Endothelial cell of umbilical vein (primary cell): ENCODE results near the gene GPR61. TPM values are rescaled to one million over a fixed set of nuclear protein-coding genes. Genes with fewer than 3 reads are reported as not detected.

Experiments used
- BruUV-seq: library from RNA; stranded (reverse); fragments of 400-500 nt; replicated peaks from 2 replicates; lab custom pipeline; 2021; lab: Mats Ljungman, UMichigan
- CTCF ChIA-PET: fragments of 300-600, 350-600 bp; sonication (Branson Sonifier 250); formaldehyde crosslinking; loops from one replicate; lab custom pipeline; 2021; ENCODE audit warnings: antibody characterized with exemption, inconsistent platforms; lab: Charles Lee
- POLR2A ChIA-PET: fragments of 300-600, 350-600 bp; sonication (Branson Sonifier 250); formaldehyde crosslinking; loops from one replicate; lab custom pipeline; 2021; ENCODE audit warnings: antibody characterized with exemption, inconsistent platforms; lab: Charles Lee
- DNase-seq: peaks from one replicate; pipeline ENCODE4 v3.0.0-alpha.2; 2011; ENCODE audit warnings: low read depth, low spot score
- FAIRE-seq: peaks from 2 replicates; lab custom pipeline; 2011; peaks lifted over from hg19 to GRCh38; lab: Jason Lieb, UNC
- H2AFZ ChIP-seq: 2 replicates; pipeline ENCODE4 v1.6.0; 2012; ENCODE audit warnings: low read depth, low read length, control low read depth, inconsistent platforms
- H3K27ac ChIP-seq: 2 replicates; pipeline ENCODE4 v1.5.1; 2011; ENCODE audit warnings: low read depth, mild to moderate bottlenecking, control low read depth, low read length, moderate library complexity; ENCODE audit not compliant: insufficient read depth
- H3K27me3 ChIP-seq, 2 experiments: 2 replicates each; pipeline versions ENCODE4 v1.6.0 to v1.6.1; 2011; ENCODE audit warnings: low read length in 2 of 2, mixed read lengths in 1 of 2; ENCODE audit not compliant: control insufficient read depth in 2 of 2, insufficient read depth in 2 of 2
- H3K36me3 ChIP-seq, 2 experiments: 2 replicates in 1 of 2; 3 replicates in 1 of 2; pipeline ENCODE4 v1.5.1; 2011; ENCODE audit warnings: low read length in 2 of 2, mild to moderate bottlenecking in 1 of 2, moderate library complexity in 1 of 2; ENCODE audit not compliant: control insufficient read depth in 2 of 2, insufficient read depth in 2 of 2; ENCODE audit errors: extremely low read depth in 1 of 2
- H3K4me1 ChIP-seq: 3 replicates; pipeline ENCODE4 v1.5.1; 2011; ENCODE audit warnings: mild to moderate bottlenecking, low read length; ENCODE audit not compliant: control insufficient read depth, insufficient read depth; ENCODE audit errors: extremely low read depth
- H3K4me2 ChIP-seq: 2 replicates; pipeline ENCODE4 v1.6.1; 2011; ENCODE audit warnings: low read length, control low read depth, mixed read lengths; ENCODE audit not compliant: insufficient read depth
- H3K4me3 ChIP-seq, 3 experiments: fragments of 200-600 bp in 1 of 3; sonication (generic), shearing (Covaris generic) in 1 of 3; replicated peaks in 1 of 3; 2 replicates each; pipeline ENCODE4 v1.5.1; 2011 to 2016; ENCODE audit warnings: control low read depth in 3 of 3, low read length in 3 of 3, mild to moderate bottlenecking in 2 of 3, inconsistent platforms in 1 of 3, low read depth in 1 of 3, moderate library complexity in 1 of 3; ENCODE audit not compliant: insufficient read depth in 1 of 3
- H3K79me2 ChIP-seq: 2 replicates; pipeline ENCODE4 v1.6.0; 2012; ENCODE audit warnings: low read length, inconsistent platforms; ENCODE audit not compliant: control insufficient read depth, insufficient read depth
- H3K9ac ChIP-seq: replicated peaks from 2 replicates; pipeline ENCODE3; 2011; ENCODE audit warnings: low read length, control low read depth; ENCODE audit not compliant: insufficient read depth; ENCODE audit errors: extremely low read depth
- H3K9me1 ChIP-seq: replicated peaks from 3 replicates; pipeline ENCODE4 v1.6.0; 2011; ENCODE audit warnings: mild to moderate bottlenecking, low read length; ENCODE audit not compliant: control insufficient read depth, insufficient read depth; ENCODE audit errors: extremely low read depth
- H3K9me3 ChIP-seq: replicated peaks from 2 replicates; pipeline ENCODE4 v1.5.1; 2012; ENCODE audit warnings: low read length, inconsistent platforms; ENCODE audit not compliant: control insufficient read depth, insufficient read depth
- H4K20me1 ChIP-seq: replicated peaks from 2 replicates; pipeline ENCODE3; 2011; ENCODE audit warnings: mild to moderate bottlenecking, low read length; ENCODE audit not compliant: control insufficient read depth, insufficient read depth; ENCODE audit errors: extremely low read depth
- EZH2 ChIP-seq: IDR thresholded peaks from 2 replicates; pipeline ENCODE4 v1.6.1; 2012; ENCODE audit warnings: borderline replicate concordance, low read depth, mild to moderate bottlenecking, moderate library complexity, low read length, inconsistent platforms; ENCODE audit not compliant: severe bottlenecking
- FOS ChIP-seq: IDR thresholded peaks from 2 replicates; pipeline ENCODE4 v1.6.1; 2011; ENCODE audit warnings: mild to moderate bottlenecking, low read length, moderate library complexity, borderline replicate concordance; ENCODE audit not compliant: insufficient read depth
- GATA2 ChIP-seq: IDR thresholded peaks from 2 replicates; pipeline ENCODE4 v1.7.0; 2011; ENCODE audit warnings: low read depth, mild to moderate bottlenecking, moderate library complexity, mixed read lengths, low read length; ENCODE audit not compliant: insufficient read length, insufficient read depth
- JUN ChIP-seq: IDR thresholded peaks from 2 replicates; pipeline ENCODE4 v1.6.1; 2011; ENCODE audit warnings: borderline replicate concordance, low read depth; ENCODE audit not compliant: insufficient read length, insufficient read depth
- MAX ChIP-seq: IDR thresholded peaks from 2 replicates; pipeline ENCODE4 v1.6.1; 2011; ENCODE audit not compliant: insufficient read depth, insufficient read length
- MYC ChIP-seq: IDR thresholded peaks from one replicate; pipeline ENCODE4 v1.6.1; 2011; ENCODE audit warnings: mild to moderate bottlenecking, low read depth, low read length
- POLR2A ChIP-seq: IDR thresholded peaks from 2 replicates; pipeline ENCODE4 v1.6.1; 2012; ENCODE audit warnings: low read depth, mild to moderate bottlenecking, control low read depth, low read length
- POLR2AphosphoS5 ChIP-seq: IDR thresholded peaks from 2 replicates; pipeline ENCODE4 v1.6.1; 2012; ENCODE audit warnings: low read depth, mild to moderate bottlenecking, control low read depth, low read length, moderate library complexity; ENCODE audit not compliant: insufficient read depth
- dilution Hi-C: fragments of 300-500 bp; cut with MboI; formaldehyde crosslinking; loops from one replicate; pipeline ENCODE4 v1.15.0; 2019; ENCODE audit warnings: low sequenced_read_pairs; ENCODE audit not compliant: extremely low pct_ligation_motif_present
- intact Hi-C: fragments of 100-400 bp; cut with micrococcal nuclease; formaldehyde crosslinking; loops from one replicate; pipeline ENCODE4 v1.10.0; 2022
- polyA plus RNA-seq, 4 experiments: library from polyadenylated mRNA; depleted of rRNA in 3 of 4; stranded (reverse) in 3 of 4; unstranded in 1 of 4; fragments of >200 nt; gene quantifications; 2 replicates each; pipeline versions ENCODE4 v1.2.1 to v1.2.3, GENCODE V29; 2011 to 2012; ENCODE audit warnings: missing spikeins in 1 of 4
- total RNA-seq: library from RNA; stranded (reverse); gene quantifications from 2 replicates; pipeline ENCODE4 v1.2.3, GENCODE V29; 2021
- TF ChIP-seq, protein P1 (sequence below), 2 donors: IDR thresholded peaks; 1 replicate in 1 of 2; 2 replicates in 1 of 2; pipeline ENCODE4 v1.5.1; 2011; ENCODE audit warnings: low read length in 2 of 2, mild to moderate bottlenecking in 2 of 2, moderate library complexity in 2 of 2, control low read depth in 1 of 2, inconsistent platforms in 1 of 2, low read depth in 1 of 2; ENCODE audit not compliant: insufficient read depth in 1 of 2; ENCODE audit errors: extremely low read depth in 1 of 2

GPR61 gene
- total and polyA plus RNA-seq, 2 donors (not counting 3 experiments of a cell fraction or from before 2014, with no cell fraction given): not detected

DNA sequence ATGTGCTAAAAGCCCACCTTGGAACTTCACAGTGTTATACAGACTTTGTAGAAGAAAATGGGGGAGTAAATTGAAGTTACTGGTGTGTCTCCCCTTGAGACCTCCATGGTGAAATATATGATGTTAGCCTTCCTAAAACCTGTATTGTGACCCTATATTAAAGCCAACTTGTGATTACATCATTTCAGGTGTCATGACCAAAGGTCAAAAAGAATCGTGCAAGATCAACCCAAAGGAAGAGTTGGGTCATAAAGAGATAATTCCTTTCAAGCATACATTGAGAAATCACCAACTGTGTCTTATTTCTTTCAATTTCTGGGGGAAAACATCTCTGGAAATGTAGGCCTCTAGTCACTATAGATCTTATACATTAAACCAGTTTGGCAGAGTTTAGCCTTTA lies 45.1 kb downstream of the GPR61 start:
- TSS peak; percentile 2 for BruUV-seq
- H3K36me3 ChIP-seq: peaks cover 5 to 24% of the 10 kb centered on the region in 2 experiments

More for the DNA sequence above, 45.1 kb downstream of the GPR61 start:
- dilution Hi-C loops (no loop called here), intact Hi-C loops (loop anchor here (5.0 kb wide), 1 partner anchor 33 kb away; the partner anchor contains the start of genes AMPD2 and GNAT2)
- TF ChIP-seq POLR2A (no peak), JUN (no peak), MAX (no peak), EZH2 (no peak), POLR2AphosphoS5 (no peak), FOS (no peak), GATA2 (no peak), MYC (no peak)
- TF ChIP-seq, protein P1, sequence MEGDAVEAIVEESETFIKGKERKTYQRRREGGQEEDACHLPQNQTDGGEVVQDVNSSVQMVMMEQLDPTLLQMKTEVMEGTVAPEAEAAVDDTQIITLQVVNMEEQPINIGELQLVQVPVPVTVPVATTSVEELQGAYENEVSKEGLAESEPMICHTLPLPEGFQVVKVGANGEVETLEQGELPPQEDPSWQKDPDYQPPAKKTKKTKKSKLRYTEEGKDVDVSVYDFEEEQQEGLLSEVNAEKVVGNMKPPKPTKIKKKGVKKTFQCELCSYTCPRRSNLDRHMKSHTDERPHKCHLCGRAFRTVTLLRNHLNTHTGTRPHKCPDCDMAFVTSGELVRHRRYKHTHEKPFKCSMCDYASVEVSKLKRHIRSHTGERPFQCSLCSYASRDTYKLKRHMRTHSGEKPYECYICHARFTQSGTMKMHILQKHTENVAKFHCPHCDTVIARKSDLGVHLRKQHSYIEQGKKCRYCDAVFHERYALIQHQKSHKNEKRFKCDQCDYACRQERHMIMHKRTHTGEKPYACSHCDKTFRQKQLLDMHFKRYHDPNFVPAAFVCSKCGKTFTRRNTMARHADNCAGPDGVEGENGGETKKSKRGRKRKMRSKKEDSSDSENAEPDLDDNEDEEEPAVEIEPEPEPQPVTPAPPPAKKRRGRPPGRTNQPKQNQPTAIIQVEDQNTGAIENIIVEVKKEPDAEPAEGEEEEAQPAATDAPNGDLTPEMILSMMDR (IDR thresholded peaks at IDR 0.05; ENCODE audit: extremely low read depth in 1 of 2, insufficient read depth in 1 of 2, low read depth in 1 of 2, low read length in 2 of 2): no peak
- H3K9ac ChIP-seq: no peak overlapping the region
- peaks cover 12% of the 10 kb centered on the region for H3K4me1 ChIP-seq
- ChIA-PET POLR2A (no interaction called here), CTCF (no interaction called here)
- H4K20me1 ChIP-seq: no peaks in the 10 kb centered on the region
- no peak overlapping the region for H3K4me2 ChIP-seq
- no peaks in the 10 kb centered on the region for H3K9me3 ChIP-seq
- peaks cover 15% of the 10 kb centered on the region for H3K79me2 ChIP-seq
- FAIRE-seq (no peak), DNase-seq (no peak)
- H3K27me3 ChIP-seq: no peaks in the 10 kb centered on the region
- no peaks in the 10 kb centered on the region for H3K9me1 ChIP-seq
- no peak overlapping the region for H3K27ac ChIP-seq
- H2AFZ ChIP-seq: no peak overlapping the region
- H3K4me3 ChIP-seq: no peak overlapping the region
